Ovary (tissue), 3 donors: ENCODE results near the gene TMEM59L.

Experiments used
- EP300 ChIP-seq: sonication (generic); formaldehyde crosslinking; IDR thresholded peaks from one replicate; pipeline ENCODE4 v1.6.1; 2017; ENCODE audit warnings: antibody characterized with exemption
- POLR2A ChIP-seq: fragments of 450-650 bp; IDR thresholded peaks from one replicate; pipeline ENCODE4 v1.6.1; 2017; ENCODE audit warnings: antibody characterized with exemption, mild to moderate bottlenecking, moderate library complexity
- TF ChIP-seq, protein P1 (sequence below), 3 donors: fragments of 450-650 bp in 2 of 3; fragments of 200-600 bp in 1 of 3; IDR thresholded peaks; one replicate each; pipeline versions ENCODE4 v1.5.1 to v1.8.0; 2016 to 2022; ENCODE audit warnings: antibody characterized with exemption in 3 of 3, mild to moderate bottlenecking in 1 of 3
- donor health status: DM: no; HTN: no; CAD: no.

DNA sequence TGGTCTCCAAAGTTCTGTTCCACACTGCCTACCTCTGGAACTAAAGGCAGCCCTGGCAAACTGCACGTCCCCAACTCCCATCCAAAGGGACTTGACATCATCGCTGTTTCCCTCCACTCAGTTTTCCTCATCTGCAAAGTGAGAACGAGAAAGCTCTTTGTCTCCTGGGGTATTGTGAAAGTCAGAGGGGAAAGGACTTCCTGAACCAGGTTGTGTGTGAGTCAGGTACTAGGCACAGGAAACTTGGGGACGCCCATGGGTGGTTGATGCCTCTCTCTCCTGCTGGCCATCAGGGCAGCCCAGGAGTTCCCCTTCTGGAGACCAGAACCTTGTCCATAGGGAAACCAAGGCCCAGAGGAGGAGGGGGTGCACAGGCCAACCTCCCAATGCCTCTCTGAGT is 10.8 kb upstream of the TMEM59L start:
- TF ChIP-seq, protein P1, sequence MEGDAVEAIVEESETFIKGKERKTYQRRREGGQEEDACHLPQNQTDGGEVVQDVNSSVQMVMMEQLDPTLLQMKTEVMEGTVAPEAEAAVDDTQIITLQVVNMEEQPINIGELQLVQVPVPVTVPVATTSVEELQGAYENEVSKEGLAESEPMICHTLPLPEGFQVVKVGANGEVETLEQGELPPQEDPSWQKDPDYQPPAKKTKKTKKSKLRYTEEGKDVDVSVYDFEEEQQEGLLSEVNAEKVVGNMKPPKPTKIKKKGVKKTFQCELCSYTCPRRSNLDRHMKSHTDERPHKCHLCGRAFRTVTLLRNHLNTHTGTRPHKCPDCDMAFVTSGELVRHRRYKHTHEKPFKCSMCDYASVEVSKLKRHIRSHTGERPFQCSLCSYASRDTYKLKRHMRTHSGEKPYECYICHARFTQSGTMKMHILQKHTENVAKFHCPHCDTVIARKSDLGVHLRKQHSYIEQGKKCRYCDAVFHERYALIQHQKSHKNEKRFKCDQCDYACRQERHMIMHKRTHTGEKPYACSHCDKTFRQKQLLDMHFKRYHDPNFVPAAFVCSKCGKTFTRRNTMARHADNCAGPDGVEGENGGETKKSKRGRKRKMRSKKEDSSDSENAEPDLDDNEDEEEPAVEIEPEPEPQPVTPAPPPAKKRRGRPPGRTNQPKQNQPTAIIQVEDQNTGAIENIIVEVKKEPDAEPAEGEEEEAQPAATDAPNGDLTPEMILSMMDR (IDR thresholded peaks at IDR 0.05), result no peak
- no peak for TF ChIP-seq POLR2A
- no peak for TF ChIP-seq EP300
